ELR (cell line): ENCODE results near the gene PLEKHH2.

Experiments used
- DNase-seq: peaks from one replicate; pipeline ENCODE4 v3.0.0-alpha.2; 2015; ENCODE audit warnings: low read depth

Gene PLEKHH2

DNA sequence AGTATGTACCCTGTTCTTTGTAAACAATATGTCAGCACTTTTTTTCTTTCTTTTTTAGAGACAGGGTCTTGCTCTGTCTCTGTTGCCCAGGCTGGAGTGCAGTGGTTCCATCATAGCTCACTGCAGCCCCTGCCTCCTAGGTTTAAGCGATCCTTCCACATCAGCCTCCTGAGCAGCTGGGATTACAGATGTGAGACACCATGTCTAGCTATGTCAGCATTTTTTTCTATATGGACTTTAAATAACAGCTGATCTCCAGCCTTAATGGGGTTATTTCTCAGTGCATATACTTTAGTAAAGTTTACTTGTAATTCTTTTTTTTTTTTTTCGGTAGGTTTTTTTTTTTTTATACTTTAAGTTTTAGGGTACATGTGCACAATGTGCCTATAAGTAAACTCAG is 174.9 kb downstream of the PLEKHH2 start:
- DNase-seq: no peak

DNA sequence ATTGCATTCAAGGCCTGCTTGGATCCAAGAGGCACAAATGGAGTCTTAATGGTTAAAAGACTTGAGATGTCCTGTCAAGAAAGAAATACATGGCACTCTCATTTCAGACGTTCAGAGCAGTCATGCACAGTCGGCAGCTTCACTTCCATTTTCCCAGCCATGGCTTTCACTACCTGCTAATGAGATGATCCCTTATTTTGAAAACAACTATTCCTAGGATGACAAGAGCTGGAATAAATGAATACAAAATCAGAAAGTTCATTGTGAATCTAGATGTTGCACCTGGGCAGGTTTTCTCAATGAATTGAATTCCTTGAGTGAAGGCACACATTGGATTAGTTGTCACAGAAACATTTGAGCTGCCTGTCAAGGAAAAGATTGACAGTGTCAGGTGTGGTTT is 175.9 kb downstream of the PLEKHH2 start:
- no peak for DNase-seq

DNA sequence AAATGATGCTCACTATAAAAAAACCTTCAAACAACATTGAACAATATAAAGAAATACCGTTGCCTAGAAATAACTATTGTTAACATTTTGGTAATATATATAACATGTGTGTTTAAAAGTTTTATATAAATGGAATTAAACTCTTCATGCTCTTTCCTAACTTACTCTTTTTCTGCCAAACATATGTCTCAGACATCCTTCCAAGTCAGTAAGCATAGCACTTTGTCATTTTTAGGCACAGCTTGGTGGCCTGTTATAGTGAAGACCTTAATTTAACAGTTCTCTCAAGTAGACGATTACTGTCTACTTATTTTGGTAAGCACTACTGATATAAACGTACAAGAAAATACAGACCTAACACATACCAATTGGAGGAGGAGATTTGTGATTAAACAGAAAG is 177.7 kb downstream of the PLEKHH2 start:
- DNase-seq: no peak
